GM18868 (cell line): ENCODE measurements around the gene SMC1A.
"Not testable (repeated sequence)": the region's sequence is repeated elsewhere in the genome, so short reads cannot be mapped to it uniquely, and the experiment has no call there.

Experiments
- ATAC-seq: cut with Tn5 transposase; IDR thresholded peaks from one replicate; pipeline ENCODE4 v1.9.1; 2021; ENCODE audit warnings: mild to moderate bottlenecking, moderate library complexity; ENCODE audit not compliant: unreplicated experiment

The SMC1A gene

DNA sequence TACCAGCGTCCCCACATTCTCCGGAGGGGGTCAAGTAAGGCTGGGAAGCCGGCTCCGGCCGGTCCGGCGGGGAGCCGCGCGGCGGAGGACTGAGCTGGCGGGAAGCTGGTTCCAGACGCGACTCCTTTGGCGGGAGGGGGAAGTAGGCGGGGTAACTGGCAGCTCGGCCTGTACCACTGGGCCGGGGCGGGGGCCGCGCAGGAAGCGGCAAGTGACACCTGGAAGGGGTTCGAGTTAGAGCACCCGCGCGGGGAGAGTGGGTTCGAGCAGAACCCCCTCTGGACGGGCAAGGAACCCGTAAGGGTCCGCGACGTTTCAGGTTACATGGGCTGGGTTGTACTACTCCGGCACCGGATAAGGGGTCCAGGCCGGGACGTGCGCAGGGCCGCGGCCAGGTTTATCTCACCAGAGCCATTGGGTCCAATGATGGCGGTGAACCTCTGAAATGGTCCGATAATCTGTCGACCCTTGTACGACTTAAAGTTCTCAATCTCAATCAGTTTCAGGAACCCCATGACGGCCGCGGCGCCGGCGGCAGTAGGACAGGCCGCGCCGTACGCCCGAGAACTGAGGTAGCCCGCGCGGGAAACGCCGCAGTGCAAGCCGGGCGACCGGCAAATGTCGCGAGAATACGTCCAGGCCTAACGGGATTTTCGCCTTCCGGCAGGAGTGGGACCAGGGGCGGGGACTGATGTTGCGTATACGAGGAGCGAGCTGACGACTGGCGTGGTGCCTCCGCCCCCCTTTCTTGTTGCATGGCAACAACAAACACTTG lies at the start of gene SMC1A:
Gene SMC1A, minus strand, starts transcription at position 569 of the 775 bp plus-strand sequence. Its CDS starts 54 bp downstream, at position 515.
- ATAC-seq: peak; percentile 95

DNA sequence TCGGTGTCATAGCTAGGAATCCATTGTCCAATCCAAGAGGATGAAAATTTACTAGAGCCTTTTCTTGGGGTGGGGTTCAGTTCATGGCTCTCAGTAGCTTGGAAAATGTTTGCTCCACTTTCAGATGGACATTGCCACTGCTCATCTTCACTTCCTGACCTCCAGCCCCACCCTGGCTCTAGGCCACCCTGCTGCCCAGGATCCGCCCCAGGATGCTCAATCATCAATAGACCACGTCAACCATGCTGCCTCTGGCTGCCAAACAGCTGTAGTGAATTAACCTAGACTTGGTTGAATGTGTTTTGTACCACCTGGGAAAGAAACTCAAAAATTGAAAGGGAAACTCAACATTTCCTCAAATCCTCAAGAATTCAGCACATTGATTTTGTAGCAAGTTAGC lies 48.9 kb upstream of the SMC1A start:
- no peak for ATAC-seq

DNA sequence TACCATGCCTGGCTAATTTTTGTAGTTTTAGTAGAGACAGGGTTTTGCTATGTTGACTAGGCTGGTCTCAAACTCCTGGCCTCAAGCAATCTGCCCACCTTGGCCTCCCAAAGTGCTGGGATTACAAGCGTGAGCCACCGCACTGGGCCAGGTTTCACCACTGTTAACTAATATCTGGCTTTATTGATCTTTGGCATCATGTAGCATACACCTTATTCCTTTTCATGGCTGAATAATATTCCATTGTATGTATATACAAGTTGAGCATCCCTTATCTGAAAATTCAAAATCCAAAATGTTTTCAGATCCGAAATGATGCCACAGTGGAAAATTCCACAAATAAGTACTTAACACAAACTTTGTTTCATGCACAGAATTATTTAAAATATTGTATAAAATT lies 46.2 kb upstream of the SMC1A start:
- not testable (repeated sequence) for ATAC-seq

DNA sequence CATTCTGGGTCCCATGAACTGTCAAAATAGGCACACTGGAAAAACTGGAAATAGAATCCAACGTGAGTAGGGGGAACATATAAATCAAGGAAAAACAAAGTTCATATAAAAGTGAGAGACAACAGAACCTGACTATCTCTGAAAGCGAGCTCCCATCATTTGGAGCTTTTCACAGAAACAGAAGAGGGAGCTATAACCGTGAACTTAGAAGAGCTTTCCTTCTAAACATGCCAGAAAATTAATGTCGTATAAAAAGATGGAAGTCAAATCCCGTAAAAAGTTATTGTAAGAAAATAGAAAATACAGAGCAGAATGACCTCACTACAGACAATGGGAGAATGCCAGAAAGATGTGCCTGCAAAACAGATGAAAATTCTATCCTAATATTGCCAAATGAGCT lies 35.6 kb upstream of the SMC1A start:
- ATAC-seq: no peak

DNA sequence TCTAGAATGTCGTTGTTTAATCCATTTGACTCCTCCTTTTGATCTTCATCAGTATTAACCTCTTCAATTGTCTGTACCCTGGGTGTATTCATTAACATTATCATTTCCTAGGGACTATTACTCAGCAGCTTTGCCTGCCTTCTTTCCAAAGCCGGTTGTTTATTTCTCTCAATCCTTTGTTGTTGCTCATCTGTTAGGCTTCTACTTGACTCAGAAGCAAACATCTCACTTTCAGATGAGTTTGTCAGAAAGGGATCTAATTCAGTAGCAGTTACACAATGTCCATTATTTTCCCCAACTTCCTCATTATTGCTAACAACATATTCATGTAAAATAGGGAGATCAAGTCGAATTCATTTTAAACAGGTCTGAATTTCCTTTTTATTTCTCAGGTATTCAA lies 33.8 kb upstream of the SMC1A start:
- no peak for ATAC-seq

DNA sequence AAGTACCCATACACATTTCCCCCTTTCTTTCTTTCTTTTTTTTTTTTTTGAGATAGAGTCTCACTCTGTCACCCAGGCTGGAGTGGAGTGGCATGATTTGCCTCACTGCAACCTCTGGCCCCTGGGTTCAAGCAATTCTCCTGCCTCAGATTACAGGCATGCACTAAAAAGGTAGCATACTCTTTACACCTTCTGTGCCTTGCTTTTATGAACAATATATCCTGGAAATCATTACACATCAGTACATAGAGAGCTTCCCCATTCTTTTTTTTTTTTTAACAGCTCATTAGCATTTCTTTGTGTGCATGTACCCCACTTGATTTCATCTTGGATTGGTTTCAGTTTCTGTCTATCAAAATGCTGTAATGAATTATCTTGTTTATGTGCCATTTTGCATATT lies 30.4 kb upstream of the SMC1A start:
- no peak for ATAC-seq

DNA sequence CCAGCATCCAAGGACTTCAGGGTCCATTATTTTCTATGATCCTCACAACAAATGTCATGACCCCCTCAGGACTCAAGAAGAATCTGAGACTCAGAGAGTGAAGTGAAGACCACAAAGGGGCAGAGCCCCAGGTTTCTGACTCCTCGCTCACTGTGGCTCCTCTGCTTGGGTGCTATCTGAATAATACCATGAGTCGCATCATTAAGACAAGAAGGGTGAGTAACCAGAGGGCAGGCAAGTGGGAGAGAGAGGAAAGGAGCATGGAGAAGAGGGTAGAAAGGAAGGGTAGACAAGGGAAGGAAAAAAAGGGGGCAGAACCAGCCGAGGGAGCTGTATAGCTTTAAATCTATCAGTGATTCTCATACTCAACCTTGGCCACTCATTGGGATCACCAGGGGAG lies 27.2 kb upstream of the SMC1A start:
- no peak for ATAC-seq

DNA sequence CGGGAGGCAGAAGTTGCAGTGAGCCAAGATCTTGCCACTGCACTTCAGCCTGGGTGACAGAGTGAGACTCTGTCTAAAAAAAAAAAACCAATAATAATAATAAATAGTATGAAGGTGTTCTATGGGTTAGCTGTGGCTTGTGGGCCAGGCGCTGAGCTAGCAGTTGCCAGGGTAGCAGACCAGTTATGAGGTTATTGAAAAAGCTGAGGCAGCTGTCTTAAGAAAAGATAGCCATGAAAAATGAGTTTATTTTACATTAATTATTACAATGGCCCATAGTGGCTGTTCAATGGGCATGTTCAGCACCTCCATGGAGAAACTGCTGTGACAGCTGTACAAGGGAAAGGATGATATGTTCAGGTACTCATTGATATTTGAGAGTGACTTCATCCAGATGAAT lies 25.0 kb upstream of the SMC1A start:
- ATAC-seq: no peak

DNA sequence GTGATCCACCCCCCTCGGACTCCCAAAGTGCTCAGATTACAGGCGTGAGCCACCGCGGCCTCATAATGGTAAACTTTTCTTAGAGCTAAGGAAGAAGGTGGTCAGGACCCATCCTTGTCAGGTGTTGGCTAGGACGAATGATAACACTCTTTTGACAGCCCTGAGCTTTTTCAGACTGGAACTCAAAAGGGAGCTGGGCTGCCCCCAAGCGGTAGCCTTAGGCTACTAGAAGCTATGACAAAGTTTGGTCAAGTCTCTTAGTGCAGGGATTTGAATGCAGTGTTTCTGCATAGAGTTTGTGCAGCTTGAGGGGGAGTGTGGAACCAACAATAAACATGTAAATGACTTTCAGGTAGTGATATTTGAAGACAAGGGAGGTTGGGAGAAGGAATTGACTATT lies 23.5 kb upstream of the SMC1A start:
- no peak for ATAC-seq

DNA sequence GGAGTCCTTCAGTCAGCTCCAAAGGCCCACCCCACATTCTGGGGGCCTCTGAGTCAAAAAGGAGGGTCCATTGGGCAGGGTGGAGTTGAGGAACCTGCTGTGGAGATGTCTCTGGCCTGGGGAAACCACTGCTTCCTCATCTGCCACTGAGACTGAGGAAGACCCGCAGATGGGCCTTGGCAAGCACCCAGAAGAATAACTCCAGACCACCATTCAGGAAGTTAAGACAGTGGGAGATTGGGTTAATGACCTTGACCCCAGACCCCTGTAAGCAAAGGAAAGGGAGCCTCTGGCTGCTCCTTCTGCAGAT lies 19.8 kb upstream of the SMC1A start:
- no peak for ATAC-seq

DNA sequence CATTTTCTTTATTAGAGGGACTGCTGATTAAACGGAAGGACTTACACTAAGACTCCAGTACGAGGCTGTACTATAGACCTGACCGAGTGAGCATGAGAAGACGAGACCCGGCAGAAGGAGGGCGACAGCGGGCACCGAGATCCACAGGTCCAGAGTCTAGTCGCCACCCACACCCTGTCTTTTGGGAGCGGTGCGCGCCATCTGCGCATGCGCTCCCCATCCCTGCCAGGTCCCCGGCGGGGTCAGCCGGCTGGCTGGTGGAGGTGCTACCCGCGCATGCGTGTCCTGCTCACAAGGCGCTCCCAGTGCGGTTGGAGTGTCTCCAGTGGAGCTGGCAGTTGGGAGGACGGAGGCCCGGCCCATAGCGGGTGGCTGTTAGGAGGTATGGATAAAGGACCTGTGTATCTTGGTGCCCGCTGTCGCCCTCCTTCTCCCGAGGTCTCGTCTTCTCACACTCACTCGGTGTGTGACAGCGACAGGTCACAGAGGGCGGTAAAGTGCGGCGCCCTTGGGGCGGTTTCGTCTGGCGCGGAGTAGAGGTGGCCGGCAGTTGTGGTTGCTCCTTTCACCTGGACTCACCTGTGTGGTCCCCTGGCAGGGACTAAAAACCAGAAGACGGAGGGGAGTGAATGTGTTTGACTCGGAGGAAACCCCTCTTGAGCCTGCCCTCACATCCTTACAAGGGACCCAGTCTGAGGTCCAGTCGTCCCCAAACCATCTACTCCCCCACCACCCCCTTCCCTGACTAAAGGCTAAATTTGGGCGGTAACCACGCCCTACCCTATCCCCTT lies 19.3 kb upstream of the SMC1A start:
- peak; percentile 76 for ATAC-seq

DNA sequence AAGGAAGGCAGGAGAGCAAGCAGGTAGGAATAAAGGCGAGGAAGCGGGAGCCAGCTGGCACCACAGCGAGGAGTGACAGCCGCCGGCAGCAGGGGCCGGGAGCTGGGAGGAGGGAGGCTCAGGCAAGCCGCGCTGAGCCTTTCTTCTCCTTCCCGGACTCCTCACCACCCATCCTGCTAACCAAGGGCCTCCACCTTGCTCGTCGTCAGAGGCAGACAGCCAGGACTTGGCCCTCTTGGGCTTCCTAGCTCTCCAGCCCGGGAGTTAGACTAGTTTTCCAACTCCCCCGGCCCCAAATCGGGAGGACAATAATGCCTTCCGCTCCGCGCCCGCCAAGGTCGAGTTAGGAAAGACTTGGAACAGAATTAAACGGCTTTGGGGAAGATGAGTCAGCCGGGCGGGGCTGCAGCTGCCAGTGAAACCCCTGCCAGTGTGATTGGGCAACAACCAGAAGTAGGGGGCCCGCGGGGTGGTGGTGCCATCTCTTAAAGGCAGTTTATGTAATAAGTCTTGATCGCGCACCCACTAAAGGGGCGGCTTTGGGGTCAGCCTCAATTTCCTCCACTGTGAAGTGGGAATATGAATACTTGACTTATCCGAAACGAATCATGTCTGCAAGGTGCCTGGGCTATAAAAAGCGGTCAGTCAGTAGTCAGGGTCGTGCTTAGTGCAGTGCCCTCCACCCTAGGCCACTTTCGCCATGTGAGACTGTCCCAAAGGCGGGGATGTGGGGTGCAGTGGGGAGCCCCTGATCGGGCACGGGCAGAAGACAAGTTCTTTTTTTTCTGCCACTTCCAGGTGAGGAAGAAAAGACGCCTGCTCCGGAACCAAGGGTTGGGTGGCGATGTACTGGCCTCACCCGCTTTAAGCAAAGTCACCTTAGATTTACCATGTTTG lies 18.4 kb upstream of the SMC1A start:
- ATAC-seq: no peak

DNA sequence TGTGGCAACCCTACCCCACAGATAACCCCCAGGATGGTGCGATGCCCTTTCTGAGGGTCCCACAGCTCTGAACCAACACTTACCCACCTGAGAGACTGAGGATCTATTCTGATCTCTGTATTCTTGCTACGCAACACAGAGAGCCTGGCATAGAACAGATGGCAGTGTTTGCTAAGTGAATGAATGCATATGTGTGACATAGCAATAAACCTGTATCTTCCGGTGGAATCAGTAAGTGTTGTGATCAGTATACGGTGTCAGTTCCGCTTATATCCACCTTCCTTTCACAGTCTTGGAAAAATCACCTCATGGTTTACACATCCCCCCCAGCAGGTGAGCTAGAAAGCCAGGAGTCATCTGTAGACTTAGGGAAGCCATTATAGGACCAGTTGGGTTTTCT lies 17.6 kb upstream of the SMC1A start:
- ATAC-seq: no peak

DNA sequence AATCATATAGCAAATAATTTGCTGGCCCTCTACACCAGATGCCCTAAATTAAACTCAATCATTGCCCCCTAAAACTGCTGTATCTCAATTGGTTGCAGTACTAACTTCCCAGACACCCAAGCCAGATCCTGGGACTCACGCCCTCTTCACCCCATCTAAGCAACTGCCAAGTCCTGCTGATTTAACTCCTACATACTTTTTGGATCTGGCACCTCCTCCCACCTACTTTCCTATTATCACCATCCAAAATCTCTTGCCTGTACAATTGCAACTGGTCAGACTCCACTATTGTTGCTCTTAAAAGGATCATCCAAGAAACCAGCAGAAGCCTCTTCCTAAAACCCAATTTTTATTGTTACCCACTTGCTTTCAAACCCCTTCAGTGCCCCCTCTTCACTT lies 16.4 kb upstream of the SMC1A start:
- no peak for ATAC-seq

DNA sequence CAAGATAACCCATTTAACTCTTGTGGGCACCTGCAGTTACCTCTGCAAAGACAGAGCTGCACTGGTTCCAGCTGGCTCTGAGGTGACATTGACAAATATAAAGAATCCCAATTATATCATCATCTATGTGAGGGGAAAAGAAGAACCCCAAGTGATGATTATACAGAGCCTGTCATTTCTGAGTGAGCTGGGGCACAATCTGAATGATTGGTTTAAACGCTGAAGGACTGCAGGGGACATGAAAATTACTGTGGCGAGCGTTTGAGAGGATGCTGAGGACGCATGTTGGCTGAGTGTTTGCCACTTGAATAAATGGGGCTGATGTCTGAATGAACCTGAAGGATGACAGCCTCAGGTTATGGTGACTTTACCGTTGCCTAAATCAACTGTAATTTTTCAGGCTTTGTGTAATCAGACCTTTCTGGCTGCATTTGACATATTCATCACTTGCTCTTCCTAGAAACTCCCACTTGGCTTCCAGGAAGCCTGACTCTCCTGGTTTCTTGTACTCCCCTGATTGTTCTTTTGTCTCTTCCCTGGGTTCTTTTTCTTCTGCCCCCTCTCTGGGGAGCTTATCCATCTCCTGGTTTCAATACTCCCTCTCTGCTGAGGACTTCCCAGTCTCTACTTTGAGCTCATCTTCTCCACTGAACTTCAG lies 15.8 kb upstream of the SMC1A start:
- ATAC-seq: no peak

DNA sequence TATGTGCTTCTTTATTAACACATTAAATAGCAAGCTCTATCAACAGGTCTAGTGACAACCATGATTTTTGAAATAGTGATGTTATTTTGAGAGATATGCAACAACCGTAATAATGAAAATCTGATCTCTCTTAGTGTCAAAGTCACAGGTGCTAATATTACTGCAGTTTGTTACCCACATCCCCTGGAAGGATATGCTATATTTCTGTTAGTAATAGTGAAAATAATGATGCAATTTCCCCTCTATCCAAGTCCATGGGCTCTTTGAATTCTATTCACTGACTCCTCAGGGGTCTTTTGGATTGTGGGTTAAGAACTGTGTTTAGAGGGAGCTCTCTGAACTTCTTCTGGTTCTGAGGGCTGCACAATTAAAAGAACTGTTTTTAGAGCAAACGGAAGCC lies 14.8 kb upstream of the SMC1A start:
- no peak for ATAC-seq

DNA sequence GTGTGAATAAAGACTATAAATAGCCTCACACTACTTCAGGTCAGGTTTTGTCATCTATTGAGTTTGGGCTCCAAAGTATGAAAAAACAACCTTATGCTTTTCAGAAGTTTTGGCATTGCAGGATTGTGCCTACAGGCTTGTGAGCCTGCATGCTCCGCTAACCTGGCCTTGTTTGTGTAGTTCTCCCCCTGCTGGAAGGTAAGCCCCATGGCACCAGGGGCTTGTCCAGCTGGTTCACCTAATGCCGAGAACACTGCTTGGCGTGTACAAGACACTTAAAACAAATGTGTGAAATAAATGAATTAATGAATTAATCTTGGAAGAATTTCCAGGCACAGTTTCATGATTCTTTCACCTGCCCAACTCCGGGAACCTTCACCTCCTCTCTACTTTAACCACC lies 13.5 kb upstream of the SMC1A start:
- peak; percentile 67 for ATAC-seq

DNA sequence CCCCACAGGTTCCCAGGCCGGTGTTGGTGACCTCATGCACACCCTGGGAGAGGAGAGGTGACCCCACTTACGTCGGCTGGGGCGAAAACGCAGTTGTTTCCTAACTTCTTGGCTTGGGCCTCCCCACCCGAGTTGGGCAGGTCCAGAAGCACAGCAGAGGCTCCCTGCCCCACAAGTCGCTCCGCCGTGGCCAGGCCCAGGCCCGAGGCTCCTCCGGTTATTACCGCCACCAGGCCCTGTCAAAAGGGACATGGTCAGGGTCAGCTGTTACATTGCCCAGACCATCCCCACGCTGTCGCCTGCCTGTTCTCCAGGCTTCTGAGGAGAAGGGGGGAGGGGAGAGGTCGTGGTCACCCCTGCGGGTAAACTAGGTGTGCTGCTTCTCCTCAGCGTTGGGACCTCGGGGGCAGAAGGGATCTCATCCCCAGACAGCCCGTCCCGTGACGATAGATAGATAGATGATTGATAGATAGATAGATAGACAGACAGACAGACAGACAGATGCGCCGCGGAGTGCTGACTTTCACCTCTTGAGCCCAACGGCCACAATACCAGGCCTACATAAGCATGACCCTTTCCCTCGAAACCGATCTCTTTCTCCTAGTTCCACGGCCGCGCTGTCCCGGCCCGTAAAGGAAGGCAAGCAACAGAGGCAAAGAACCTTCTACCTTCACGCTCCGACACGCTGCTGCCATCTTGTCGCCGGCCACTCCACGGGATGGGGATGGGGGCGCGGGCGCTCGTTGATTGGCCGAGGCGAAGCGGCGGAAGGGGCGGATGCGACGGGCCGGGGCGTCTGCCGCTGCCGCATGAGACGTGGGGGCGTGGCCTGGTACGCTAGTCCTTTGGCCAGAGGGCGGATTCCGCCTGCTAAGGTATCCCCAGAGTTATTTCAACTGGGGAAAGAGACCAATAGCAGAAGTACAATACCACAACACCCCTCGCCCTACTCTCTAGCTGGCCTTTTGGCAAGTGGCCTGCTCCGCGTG lies 11.5 kb upstream of the SMC1A start, which contains the start of gene HSD17B10:
Gene HSD17B10, minus strand, starts transcription at position 720 of the 989 bp plus-strand sequence. Its CDS starts 25 bp downstream, at position 695.
- peak; percentile 98 for ATAC-seq

DNA sequence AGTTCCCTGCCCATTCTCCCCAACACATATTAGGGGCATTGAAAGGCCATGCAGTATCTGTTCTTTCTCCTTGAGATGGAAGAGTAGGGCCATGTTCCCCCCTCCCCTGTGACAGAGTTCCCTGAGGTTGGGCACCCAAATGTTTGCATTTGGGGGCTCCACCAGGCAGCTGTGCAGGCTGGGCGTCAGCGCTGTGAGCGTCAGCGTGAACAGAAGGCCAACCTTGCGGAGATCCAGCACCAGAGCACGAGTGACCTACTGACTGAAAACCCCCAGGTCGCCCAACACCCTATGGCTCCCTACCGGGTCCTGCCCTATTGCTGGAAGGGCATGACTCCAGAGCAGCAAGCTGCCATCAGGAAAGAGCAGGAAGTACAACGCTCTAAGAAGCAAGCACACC lies 7.8 kb upstream of the SMC1A start:
- no peak for ATAC-seq

DNA sequence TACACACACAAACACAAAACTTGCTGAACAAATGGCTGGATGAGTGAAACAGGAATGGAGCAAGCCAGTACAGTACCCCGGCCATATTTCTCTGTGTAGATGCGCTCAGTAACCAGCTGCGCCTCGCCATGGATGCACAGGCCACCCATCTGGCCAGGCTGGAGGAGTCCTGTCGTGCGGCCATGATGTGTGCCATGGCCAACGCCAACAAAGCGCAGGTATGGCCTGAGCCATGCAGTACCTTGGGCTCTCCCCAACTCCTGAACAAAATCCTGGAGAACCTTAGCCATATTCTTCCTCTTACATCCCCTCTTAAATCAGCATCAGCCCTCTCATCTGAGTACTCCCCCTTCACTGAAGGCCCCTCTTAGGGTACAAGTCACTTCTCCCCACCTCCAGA lies 7.3 kb upstream of the SMC1A start:
- no peak for ATAC-seq
